K562 (cell line): ENCODE measurements around the gene PRM2. TPM values are rescaled to one million over a fixed set of nuclear protein-coding genes. Genes with fewer than 3 reads are reported as not detected.

Source experiments
- ATAC-seq: fragments of 200-7000 bp; cut with Tn5 transposase; 3 replicates; pipeline ENCODE4 v1.9.1; 2020; ENCODE audit warnings: moderate library complexity
- BruUV-seq: library from RNA; stranded (reverse); fragments of 400-500 nt; replicated peaks from 2 replicates; lab custom pipeline; 2021; lab: Mats Ljungman, UMichigan
- CTCF ChIA-PET: fragments of 300-600 bp; formaldehyde crosslinking; extraction: SDS; loops from one replicate; lab custom pipeline; 2021; ENCODE audit warnings: low intra/inter-chr PET ratio; lab: Yijun Ruan, JAX
- POLR2A ChIA-PET: fragments of 300-600, 350-650 bp; sonication (Branson Sonifier 250); formaldehyde crosslinking; extraction: SDS; loops from one replicate; lab custom pipeline; 2021; ENCODE audit warnings: antibody characterized with exemption, inconsistent platforms; lab: Yijun Ruan, JAX
- DNase-seq, 4 experiments: peaks; one replicate each; pipeline versions ENCODE4 v3.0.0 to v3.0.0-alpha.2; 2011 to 2018; ENCODE audit warnings: low spot score in 3 of 4, mixed read lengths in 3 of 4; ENCODE audit errors: extremely low read depth in 1 of 4
- FAIRE-seq: peaks from 2 replicates; lab custom pipeline; 2011; peaks lifted over from hg19 to GRCh38; lab: Jason Lieb, UNC
- H2AFZ ChIP-seq: 2 replicates; pipeline ENCODE4 v1.6.0; 2011; ENCODE audit warnings: low read depth, low read length, control low read depth, inconsistent platforms
- H3K27ac ChIP-seq: fragments of 200-600 bp; 3 replicates; pipeline ENCODE4 v1.8.0; 2011; ENCODE audit warnings: low read depth, mild to moderate bottlenecking, control low read depth, inconsistent platforms, low read length, moderate library complexity, mixed read lengths; ENCODE audit errors: extremely low read depth
- H3K27me3 ChIP-seq, 2 experiments: fragments of 300-600 bp in 1 of 2; 2 replicates in 1 of 2; 3 replicates in 1 of 2; pipeline versions ENCODE4 v1.6.0 to v1.8.0; 2011; ENCODE audit warnings: inconsistent platforms in 2 of 2, low read length in 2 of 2, mild to moderate bottlenecking in 1 of 2, mixed read lengths in 1 of 2, moderate library complexity in 1 of 2; ENCODE audit not compliant: control insufficient read depth in 2 of 2, insufficient read depth in 2 of 2
- H3K36me3 ChIP-seq: fragments of 300-600 bp; 3 replicates; pipeline ENCODE4 v1.8.0; 2011; ENCODE audit warnings: mild to moderate bottlenecking, low read length, inconsistent platforms; ENCODE audit not compliant: control insufficient read depth, insufficient read depth
- H3K4me1 ChIP-seq, 2 experiments: fragments of 200-600 bp in 1 of 2; replicated peaks in 1 of 2; 2 replicates in 1 of 2; 3 replicates in 1 of 2; pipeline versions ENCODE4 v1.5.1 to v1.8.0; 2011; ENCODE audit warnings: inconsistent platforms in 2 of 2, low read length in 2 of 2, mild to moderate bottlenecking in 1 of 2, mixed read lengths in 1 of 2, moderate library complexity in 1 of 2; ENCODE audit not compliant: control insufficient read depth in 2 of 2, insufficient read depth in 2 of 2
- H3K4me2 ChIP-seq: 2 replicates; pipeline ENCODE4 v1.6.1; 2011; ENCODE audit warnings: low read length, control low read depth, inconsistent platforms, mixed read lengths; ENCODE audit not compliant: insufficient read depth
- H3K4me3 ChIP-seq: fragments of 200-600 bp; sonication (generic), shearing (Covaris generic); 2 replicates; pipeline ENCODE4 v1.5.1; 2016; ENCODE audit warnings: control low read depth, inconsistent platforms
- H3K79me2 ChIP-seq: fragments of 200-600 bp; 3 replicates; pipeline ENCODE4 v1.8.0; 2011; ENCODE audit warnings: low read length, inconsistent platforms; ENCODE audit not compliant: control insufficient read depth, insufficient read depth
- H3K9ac ChIP-seq, 2 experiments: 2 replicates each; pipeline versions ENCODE4 v1.6.0 to v1.6.1; 2011; ENCODE audit warnings: low read depth in 2 of 2, low read length in 2 of 2, control low read depth in 1 of 2, inconsistent platforms in 1 of 2, mild to moderate bottlenecking in 1 of 2, mixed read lengths in 1 of 2; ENCODE audit not compliant: insufficient read depth in 1 of 2
- H3K9me1 ChIP-seq: one replicate; pipeline ENCODE4 v1.6.0; 2011; ENCODE audit warnings: inconsistent platforms, mild to moderate bottlenecking, low read length, moderate library complexity; ENCODE audit not compliant: control insufficient read depth, insufficient read depth
- H3K9me3 ChIP-seq: replicated peaks from 2 replicates; pipeline ENCODE4 v1.5.1; 2011; ENCODE audit warnings: low read depth, low read length, inconsistent platforms; ENCODE audit not compliant: control insufficient read depth, insufficient read depth
- H4K20me1 ChIP-seq: replicated peaks from 2 replicates; pipeline ENCODE4 v1.6.1; 2011; ENCODE audit warnings: low read length, inconsistent platforms, mixed read lengths; ENCODE audit not compliant: control insufficient read depth, insufficient read depth
- BHLHE40 ChIP-seq: IDR thresholded peaks from 2 replicates; pipeline ENCODE4 v1.6.1; 2011; ENCODE audit warnings: low read length, improper control_type of control experiment
- CREM ChIP-seq: IDR thresholded peaks from 2 replicates; pipeline ENCODE4 v1.6.1; 2014; ENCODE audit warnings: antibody characterized with exemption, low read depth
- MCM3 ChIP-seq: fragments of 450-650 bp; IDR thresholded peaks from 2 replicates; pipeline ENCODE4 v1.6.1; 2016
- ZNF316 ChIP-seq: fragments of 450-650 bp; IDR thresholded peaks from 2 replicates; pipeline ENCODE4 v1.6.1; 2016
- WGBS: fragments of 100-300 bp; shearing (Covaris generic); methylation state at CpG from one replicate; pipeline ENCODE4 v1.1.6; 2016; ENCODE audit warnings: low coverage, mixed read lengths; ENCODE audit not compliant: insufficient coverage; ENCODE audit errors: missing lambda C conversion rate; 5-methylcytosine and 5-hydroxymethylcytosine counted together
- in situ Hi-C: fragments of 300-500 bp; cut with MboI; formaldehyde crosslinking; loops from 4 replicates; pipeline ENCODE4 v1.15.0; 2018; ENCODE audit warnings: inconsistent platforms, mixed read lengths
- intact Hi-C: fragments of 100-400 bp; cut with micrococcal nuclease; formaldehyde crosslinking; loops from 2 replicates; pipeline ENCODE4 v1.14.2; 2022
- polyA plus RNA-seq, 8 experiments: library from polyadenylated mRNA; depleted of rRNA in 4 of 8; stranded (reverse) in 5 of 8; unstranded in 3 of 8; fragments of >200 nt; fragmentation: Nextera tagmentation in 2 of 8; fragmentation: Illumina TruSeq in 1 of 8; extraction: Ambion mirVana in 2 of 8; extraction: Trizol in 1 of 8; gene quantifications; 2 replicates each; pipeline versions ENCODE4 v1.2.1 to v1.2.3, GENCODE V29; 2011 to 2014; ENCODE audit warnings: inconsistent platforms in 1 of 8, missing spikeins in 1 of 8
- total RNA-seq, 7 experiments: library from RNA; depleted of rRNA in 6 of 7; stranded (reverse); fragments of >200 nt in 6 of 7; fragmentation: Illumina TruSeq in 2 of 7; extraction: Trizol in 2 of 7; gene quantifications; 2 replicates each; pipeline versions ENCODE4 v1.2.1 to v1.2.3, GENCODE V29; 2011 to 2021; ENCODE audit warnings: low replicate concordance in 1 of 7
- TF ChIP-seq, protein P1 (sequence below), 2 experiments: fragments of 450-650 bp; conservative IDR thresholded peaks; 2 replicates each; pipeline ENCODE4 v1.6.1; 2017; ENCODE audit warnings: mild to moderate bottlenecking in 2 of 2, moderate library complexity in 2 of 2
- TF ChIP-seq, protein P2 (sequence below): fragments of 450-650 bp; IDR thresholded peaks from 2 replicates; pipeline ENCODE4 v1.6.1; 2016; ENCODE audit warnings: mild to moderate bottlenecking, moderate library complexity
- TF ChIP-seq, protein P3 (sequence below): fragments of 450-650 bp; IDR thresholded peaks from 2 replicates; pipeline ENCODE4 v1.6.1; 2016

Gene PRM2
- total and polyA plus RNA-seq, 9 of the 15 experiments (the other 6 are each of a cell fraction or from before 2014, with no cell fraction given), result not detected

DNA sequence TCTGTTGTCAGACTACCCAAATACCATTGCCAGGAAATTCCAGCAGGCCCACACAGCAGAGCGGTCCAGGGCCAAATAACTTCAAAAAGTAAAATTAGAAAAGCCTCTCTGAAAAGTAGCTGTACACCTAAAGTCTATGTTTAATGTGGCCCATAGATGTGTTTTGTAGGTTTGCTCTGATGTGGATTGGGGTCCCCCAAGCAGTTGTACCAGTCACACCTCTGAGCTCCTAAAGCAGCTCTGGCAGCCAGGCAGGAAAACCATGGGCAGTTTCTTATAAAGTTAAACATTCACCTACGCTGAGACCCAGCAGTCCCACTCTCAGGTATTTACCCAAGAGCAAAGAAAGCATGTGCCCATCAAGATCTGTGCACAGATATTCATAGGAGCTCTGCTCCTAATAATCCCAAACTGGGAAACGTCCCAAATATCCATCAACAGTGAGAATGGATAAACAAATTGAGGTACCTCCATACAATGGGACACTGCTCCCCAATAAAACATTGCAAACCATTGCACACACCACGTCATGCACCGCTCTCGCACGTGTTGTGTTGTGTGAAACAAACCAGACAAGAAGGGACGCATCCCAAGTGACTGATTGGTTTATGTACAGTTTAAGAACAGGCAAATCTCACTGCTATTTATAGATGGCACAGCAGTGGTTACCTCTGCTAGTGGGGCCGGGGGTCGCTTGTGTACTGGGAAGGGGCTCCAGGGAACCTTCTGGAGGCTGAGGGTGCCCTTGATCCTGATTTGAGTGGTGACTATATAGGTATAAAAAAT, 20.6 kb upstream of the PRM2 start:
- no peaks in the 10 kb centered on the region for H3K9me1 ChIP-seq
- no peaks in the 10 kb centered on the region for H3K36me3 ChIP-seq
- H3K4me2 ChIP-seq, result peak overlapping the region; percentile 47; the same call in 1 of the 2 replicates
- no peaks in the 10 kb centered on the region for H4K20me1 ChIP-seq
- DNase-seq, result no peak
- intact Hi-C loops, result no loop called here
- CTCF ChIA-PET, result no interaction called here
- no peaks in the 10 kb centered on the region for H3K79me2 ChIP-seq
- no peak overlapping the region for H3K9ac ChIP-seq
- H3K27ac ChIP-seq, result no peak overlapping the region
- in situ Hi-C loops, result no loop called here
- no TSS peak for BruUV-seq
- no peak for FAIRE-seq
- no peaks in the 10 kb centered on the region for H3K9me3 ChIP-seq
- peak overlapping the region; percentile 67; the same call in 1 of the 2 replicates for H2AFZ ChIP-seq
- no peak overlapping the region for H3K4me3 ChIP-seq
- POLR2A ChIA-PET, result interaction anchor here (0.6 to 1.5 kb wide), 4 partner anchors 13 to 21 kb away, joined by 3 to 7 read pairs (median 4); partner anchors contain the start of gene PRM2
- TF ChIP-seq BHLHE40 (peak; percentile 48; the same call in 1 of the 2 replicates), ZNF316 (no peak), MCM3 (no peak), CREM (peak; percentile 14; the same call in 1 of the 2 replicates)
- TF ChIP-seq, protein P1, sequence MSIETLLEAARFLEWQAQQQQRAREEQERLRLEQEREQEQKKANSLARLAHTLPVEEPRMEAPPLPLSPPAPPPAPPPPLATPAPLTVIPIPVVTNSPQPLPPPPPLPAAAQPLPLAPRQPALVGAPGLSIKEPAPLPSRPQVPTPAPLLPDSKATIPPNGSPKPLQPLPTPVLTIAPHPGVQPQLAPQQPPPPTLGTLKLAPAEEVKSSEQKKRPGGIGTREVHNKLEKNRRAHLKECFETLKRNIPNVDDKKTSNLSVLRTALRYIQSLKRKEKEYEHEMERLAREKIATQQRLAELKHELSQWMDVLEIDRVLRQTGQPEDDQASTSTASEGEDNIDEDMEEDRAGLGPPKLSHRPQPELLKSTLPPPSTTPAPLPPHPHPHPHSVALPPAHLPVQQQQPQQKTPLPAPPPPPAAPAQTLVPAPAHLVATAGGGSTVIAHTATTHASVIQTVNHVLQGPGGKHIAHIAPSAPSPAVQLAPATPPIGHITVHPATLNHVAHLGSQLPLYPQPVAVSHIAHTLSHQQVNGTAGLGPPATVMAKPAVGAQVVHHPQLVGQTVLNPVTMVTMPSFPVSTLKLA (conservative IDR thresholded peaks at IDR 0.05), result 0 out of 4 replicates have a peak, but pooled peaks of 1 of the 2 experiments have one; percentile 15
- TF ChIP-seq, protein P2, sequence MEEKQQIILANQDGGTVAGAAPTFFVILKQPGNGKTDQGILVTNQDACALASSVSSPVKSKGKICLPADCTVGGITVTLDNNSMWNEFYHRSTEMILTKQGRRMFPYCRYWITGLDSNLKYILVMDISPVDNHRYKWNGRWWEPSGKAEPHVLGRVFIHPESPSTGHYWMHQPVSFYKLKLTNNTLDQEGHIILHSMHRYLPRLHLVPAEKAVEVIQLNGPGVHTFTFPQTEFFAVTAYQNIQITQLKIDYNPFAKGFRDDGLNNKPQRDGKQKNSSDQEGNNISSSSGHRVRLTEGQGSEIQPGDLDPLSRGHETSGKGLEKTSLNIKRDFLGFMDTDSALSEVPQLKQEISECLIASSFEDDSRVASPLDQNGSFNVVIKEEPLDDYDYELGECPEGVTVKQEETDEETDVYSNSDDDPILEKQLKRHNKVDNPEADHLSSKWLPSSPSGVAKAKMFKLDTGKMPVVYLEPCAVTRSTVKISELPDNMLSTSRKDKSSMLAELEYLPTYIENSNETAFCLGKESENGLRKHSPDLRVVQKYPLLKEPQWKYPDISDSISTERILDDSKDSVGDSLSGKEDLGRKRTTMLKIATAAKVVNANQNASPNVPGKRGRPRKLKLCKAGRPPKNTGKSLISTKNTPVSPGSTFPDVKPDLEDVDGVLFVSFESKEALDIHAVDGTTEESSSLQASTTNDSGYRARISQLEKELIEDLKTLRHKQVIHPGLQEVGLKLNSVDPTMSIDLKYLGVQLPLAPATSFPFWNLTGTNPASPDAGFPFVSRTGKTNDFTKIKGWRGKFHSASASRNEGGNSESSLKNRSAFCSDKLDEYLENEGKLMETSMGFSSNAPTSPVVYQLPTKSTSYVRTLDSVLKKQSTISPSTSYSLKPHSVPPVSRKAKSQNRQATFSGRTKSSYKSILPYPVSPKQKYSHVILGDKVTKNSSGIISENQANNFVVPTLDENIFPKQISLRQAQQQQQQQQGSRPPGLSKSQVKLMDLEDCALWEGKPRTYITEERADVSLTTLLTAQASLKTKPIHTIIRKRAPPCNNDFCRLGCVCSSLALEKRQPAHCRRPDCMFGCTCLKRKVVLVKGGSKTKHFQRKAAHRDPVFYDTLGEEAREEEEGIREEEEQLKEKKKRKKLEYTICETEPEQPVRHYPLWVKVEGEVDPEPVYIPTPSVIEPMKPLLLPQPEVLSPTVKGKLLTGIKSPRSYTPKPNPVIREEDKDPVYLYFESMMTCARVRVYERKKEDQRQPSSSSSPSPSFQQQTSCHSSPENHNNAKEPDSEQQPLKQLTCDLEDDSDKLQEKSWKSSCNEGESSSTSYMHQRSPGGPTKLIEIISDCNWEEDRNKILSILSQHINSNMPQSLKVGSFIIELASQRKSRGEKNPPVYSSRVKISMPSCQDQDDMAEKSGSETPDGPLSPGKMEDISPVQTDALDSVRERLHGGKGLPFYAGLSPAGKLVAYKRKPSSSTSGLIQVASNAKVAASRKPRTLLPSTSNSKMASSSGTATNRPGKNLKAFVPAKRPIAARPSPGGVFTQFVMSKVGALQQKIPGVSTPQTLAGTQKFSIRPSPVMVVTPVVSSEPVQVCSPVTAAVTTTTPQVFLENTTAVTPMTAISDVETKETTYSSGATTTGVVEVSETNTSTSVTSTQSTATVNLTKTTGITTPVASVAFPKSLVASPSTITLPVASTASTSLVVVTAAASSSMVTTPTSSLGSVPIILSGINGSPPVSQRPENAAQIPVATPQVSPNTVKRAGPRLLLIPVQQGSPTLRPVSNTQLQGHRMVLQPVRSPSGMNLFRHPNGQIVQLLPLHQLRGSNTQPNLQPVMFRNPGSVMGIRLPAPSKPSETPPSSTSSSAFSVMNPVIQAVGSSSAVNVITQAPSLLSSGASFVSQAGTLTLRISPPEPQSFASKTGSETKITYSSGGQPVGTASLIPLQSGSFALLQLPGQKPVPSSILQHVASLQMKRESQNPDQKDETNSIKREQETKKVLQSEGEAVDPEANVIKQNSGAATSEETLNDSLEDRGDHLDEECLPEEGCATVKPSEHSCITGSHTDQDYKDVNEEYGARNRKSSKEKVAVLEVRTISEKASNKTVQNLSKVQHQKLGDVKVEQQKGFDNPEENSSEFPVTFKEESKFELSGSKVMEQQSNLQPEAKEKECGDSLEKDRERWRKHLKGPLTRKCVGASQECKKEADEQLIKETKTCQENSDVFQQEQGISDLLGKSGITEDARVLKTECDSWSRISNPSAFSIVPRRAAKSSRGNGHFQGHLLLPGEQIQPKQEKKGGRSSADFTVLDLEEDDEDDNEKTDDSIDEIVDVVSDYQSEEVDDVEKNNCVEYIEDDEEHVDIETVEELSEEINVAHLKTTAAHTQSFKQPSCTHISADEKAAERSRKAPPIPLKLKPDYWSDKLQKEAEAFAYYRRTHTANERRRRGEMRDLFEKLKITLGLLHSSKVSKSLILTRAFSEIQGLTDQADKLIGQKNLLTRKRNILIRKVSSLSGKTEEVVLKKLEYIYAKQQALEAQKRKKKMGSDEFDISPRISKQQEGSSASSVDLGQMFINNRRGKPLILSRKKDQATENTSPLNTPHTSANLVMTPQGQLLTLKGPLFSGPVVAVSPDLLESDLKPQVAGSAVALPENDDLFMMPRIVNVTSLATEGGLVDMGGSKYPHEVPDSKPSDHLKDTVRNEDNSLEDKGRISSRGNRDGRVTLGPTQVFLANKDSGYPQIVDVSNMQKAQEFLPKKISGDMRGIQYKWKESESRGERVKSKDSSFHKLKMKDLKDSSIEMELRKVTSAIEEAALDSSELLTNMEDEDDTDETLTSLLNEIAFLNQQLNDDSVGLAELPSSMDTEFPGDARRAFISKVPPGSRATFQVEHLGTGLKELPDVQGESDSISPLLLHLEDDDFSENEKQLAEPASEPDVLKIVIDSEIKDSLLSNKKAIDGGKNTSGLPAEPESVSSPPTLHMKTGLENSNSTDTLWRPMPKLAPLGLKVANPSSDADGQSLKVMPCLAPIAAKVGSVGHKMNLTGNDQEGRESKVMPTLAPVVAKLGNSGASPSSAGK, result 0 out of 2 replicates have a peak, but pooled peaks have one; percentile 17
- TF ChIP-seq, protein P3, sequence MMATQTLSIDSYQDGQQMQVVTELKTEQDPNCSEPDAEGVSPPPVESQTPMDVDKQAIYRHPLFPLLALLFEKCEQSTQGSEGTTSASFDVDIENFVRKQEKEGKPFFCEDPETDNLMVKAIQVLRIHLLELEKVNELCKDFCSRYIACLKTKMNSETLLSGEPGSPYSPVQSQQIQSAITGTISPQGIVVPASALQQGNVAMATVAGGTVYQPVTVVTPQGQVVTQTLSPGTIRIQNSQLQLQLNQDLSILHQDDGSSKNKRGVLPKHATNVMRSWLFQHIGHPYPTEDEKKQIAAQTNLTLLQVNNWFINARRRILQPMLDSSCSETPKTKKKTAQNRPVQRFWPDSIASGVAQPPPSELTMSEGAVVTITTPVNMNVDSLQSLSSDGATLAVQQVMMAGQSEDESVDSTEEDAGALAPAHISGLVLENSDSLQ, result 0 out of 2 replicates have a peak, but pooled peaks have one; percentile 23
- WGBS, result 34% methylated on average over 10 of the region's 10 CpGs
- peaks cover 6 to 13% of the 10 kb centered on the region in 2 experiments; a peak in 4 of 5 replicates for H3K4me1 ChIP-seq
- H3K27me3 ChIP-seq, result peaks cover 0 to 9% of the 10 kb centered on the region in 2 experiments; a peak in 1 of 5 replicates
- ATAC-seq, result no peak
